Liver (tissue), 3 donors: ENCODE data around the gene ST8SIA5.

Source experiments
- ATF3 ChIP-seq: IDR thresholded peaks from 2 replicates; pipeline ENCODE4 v1.6.1; 2016; ENCODE audit warnings: antibody characterized with exemption
- CTCF ChIP-seq: fragments of 150-350 bp; IDR thresholded peaks from 2 replicates; pipeline ENCODE4 v1.5.1; 2017; ENCODE audit warnings: improper control_type of control experiment, low read depth, low read length; ENCODE audit not compliant: missing input control
- JUND ChIP-seq, 2 donors: IDR thresholded peaks; 2 replicates each; pipeline ENCODE4 v1.6.1; 2016; ENCODE audit warnings: antibody characterized with exemption in 2 of 2
- REST ChIP-seq: IDR thresholded peaks from 2 replicates; pipeline ENCODE4 v1.6.1; 2016; ENCODE audit warnings: antibody characterized with exemption, mild to moderate bottlenecking
- TAF1 ChIP-seq: conservative IDR thresholded peaks from 2 replicates; pipeline ENCODE4 v1.6.1; 2016; ENCODE audit warnings: antibody characterized with exemption, mild to moderate bottlenecking
- donor health status: healthy.
- donor health status: healthy.

- TF ChIP-seq TAF1 (no peak), ATF3 (no peak), JUND (IDR thresholded peaks at IDR 0.05) (no peak), REST (no peak), CTCF (no peak)
Observed at GRCh38 chr18:46719388-46719787, 37.5 kb downstream of the ST8SIA5 start.
